ENCODE results near the gene SETD5. TPM values are rescaled to one million over a fixed set of nuclear protein-coding genes. Genes with fewer than 3 reads are reported as not detected.

SETD5 gene
- total and polyA plus RNA-seq, 12 donors, result 35.3 to 135 (median 84.6) TPM

DNA sequence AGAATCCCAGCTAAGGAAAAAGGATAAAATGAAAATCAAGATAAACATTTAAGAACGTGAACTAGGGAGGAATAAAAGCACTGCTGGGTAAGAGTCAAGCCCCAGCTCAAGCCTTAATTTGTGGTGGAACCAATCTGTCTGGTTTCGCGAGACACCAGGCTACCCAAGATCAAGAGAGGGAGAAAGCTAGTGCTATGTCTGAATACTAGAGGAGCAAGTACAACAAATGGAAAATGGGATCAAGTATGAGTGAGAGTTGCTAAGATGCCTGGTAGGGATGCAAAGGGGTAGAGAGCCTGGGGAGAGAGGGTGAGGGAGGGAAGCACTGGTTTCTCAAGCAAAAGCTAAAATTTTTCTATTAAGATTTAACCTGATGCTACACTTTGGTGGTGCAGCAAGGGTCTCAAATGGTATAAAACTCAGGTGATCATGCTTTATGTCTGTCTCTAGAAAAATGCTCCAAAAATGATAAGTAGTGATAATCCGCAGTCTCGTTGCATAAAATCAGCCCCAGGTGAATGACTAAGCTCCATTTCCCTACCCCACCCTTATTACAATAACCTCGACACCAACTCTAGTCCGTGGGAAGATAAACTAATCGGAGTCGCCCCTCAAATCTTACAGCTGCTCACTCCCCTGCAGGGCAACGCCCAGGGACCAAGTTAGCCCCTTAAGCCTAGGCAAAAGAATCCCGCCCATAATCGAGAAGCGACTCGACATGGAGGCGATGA, 1.7 kb upstream of the SETD5 start:
- Histone ChIP-seq H3K9me3 (replicated peaks in 1 of 3) (no peaks in the 10 kb centered on the region), H3K27me3 (no peaks in the 10 kb centered on the region), H3K36me3 (replicated peaks in 1 of 2) (peaks cover 0 to 17% of the 10 kb centered on the region in 2 donors), H3K27ac (peak overlapping the region; percentile 89 to 99 (median 97)), H3K4me3 (peak overlapping the region; percentile 38 to 97 (median 68)), H3K4me1 (replicated peaks in 1 of 2) (peaks cover 17 to 67% of the 10 kb centered on the region in 2 donors)
- intact Hi-C loops (cut with DNase I), result no loop called here
- no peak for DNase-seq
- WGBS, 4 donors, result 7 to 11% (median 10%) methylated on average over 12 to 15 of the region's 15 CpGs
- TF ChIP-seq, protein P1, sequence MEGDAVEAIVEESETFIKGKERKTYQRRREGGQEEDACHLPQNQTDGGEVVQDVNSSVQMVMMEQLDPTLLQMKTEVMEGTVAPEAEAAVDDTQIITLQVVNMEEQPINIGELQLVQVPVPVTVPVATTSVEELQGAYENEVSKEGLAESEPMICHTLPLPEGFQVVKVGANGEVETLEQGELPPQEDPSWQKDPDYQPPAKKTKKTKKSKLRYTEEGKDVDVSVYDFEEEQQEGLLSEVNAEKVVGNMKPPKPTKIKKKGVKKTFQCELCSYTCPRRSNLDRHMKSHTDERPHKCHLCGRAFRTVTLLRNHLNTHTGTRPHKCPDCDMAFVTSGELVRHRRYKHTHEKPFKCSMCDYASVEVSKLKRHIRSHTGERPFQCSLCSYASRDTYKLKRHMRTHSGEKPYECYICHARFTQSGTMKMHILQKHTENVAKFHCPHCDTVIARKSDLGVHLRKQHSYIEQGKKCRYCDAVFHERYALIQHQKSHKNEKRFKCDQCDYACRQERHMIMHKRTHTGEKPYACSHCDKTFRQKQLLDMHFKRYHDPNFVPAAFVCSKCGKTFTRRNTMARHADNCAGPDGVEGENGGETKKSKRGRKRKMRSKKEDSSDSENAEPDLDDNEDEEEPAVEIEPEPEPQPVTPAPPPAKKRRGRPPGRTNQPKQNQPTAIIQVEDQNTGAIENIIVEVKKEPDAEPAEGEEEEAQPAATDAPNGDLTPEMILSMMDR (IDR thresholded peaks at IDR 0.05), result no peak
- no peak for TF ChIP-seq POLR2A (IDR thresholded peaks at IDR 0.05)

DNA sequence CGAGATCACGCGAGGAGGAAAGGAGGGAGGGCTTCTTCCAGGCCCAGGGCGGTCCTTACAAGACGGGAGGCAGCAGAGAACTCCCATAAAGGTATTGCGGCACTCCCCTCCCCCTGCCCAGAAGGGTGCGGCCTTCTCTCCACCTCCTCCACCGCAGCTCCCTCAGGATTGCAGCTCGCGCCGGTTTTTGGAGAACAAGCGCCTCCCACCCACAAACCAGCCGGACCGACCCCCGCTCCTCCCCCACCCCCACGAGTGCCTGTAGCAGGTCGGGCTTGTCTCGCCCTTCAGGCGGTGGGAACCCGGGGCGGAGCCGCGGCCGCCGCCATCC, 1.1 kb upstream of the SETD5 start:
- 0 to 3% (median 0%) methylated on average over 3 to 25 of the region's 25 CpGs for WGBS, 4 donors
- intact Hi-C loops (cut with DNase I), result no loop called here
- Histone ChIP-seq H3K9me3 (replicated peaks in 1 of 3) (no peaks in the 10 kb centered on the region), H3K27me3 (no peaks in the 10 kb centered on the region), H3K36me3 (replicated peaks in 1 of 2) (peaks cover 0 to 12% of the 10 kb centered on the region in 2 donors), H3K27ac (peak overlapping the region; percentile 89 to 99 (median 97)), H3K4me1 (replicated peaks in 1 of 2) (peaks cover 22 to 68% of the 10 kb centered on the region in 2 donors), H3K4me3 (peak overlapping the region; percentile 38 to 97 (median 68))
- TF ChIP-seq, protein P1 (IDR thresholded peaks at IDR 0.05), result no peak
- TF ChIP-seq POLR2A (IDR thresholded peaks at IDR 0.05), result peak in 1 of 2 donors; percentile 23
- DNase-seq, result peak in 6 of 7 donors; percentile 87 to 93 (median 88)

DNA sequence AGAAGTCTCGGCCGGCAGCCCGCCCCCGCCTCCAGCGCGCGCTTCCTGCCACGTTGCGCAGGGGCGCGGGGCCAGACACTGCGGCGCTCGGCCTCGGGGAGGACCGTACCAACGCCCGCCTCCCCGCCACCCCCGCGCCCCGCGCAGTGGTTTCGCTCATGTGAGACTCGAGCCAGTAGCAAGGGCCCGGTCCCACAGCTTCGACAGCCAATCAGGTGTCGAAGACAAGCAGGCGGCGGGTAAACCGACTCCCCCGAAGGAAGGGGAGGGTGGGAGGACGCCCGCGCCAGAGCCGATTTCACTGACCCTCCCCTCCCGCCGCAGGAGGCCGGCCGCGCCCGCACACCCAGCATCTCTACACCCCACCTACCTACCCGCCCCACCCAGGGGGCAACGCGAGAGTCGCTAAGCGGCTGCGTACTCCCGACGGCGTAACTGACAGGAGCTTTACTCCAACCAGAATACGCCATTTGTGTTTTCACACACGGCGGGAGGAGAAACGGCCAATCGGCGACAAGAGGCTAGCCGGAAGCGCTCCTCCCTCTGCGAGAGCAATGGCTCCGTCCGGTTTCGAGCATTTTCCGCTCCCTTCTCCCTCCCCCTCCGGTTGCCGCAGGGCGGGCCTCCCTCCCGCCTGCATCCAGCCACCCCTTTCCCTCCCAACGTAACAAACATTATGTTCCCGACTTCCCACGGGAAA, 633 bp upstream of the SETD5 start:
- H3K4me3 ChIP-seq, result peak overlapping the region; percentile 38 to 97 (median 68)
- peaks cover 28 to 68% of the 10 kb centered on the region in 2 donors for H3K4me1 ChIP-seq (replicated peaks in 1 of 2)
- peaks cover 0 to 8% of the 10 kb centered on the region in 2 donors for H3K36me3 ChIP-seq (replicated peaks in 1 of 2)
- whole genome bisulfite sequencing, 4 donors, result 0% methylated on average over 7 to 71 of the region's 71 CpGs
- peak in 1 of 2 donors; percentile 46 for TF ChIP-seq POLR2A (IDR thresholded peaks at IDR 0.05)
- TF ChIP-seq, protein P1 (IDR thresholded peaks at IDR 0.05), result no peak
- H3K27ac ChIP-seq, result peak overlapping the region; percentile 89 to 99 (median 97)
- intact Hi-C loops (cut with DNase I), result no loop called here
- DNase-seq, result peak; percentile 98 to 99 (median 99)
- no peaks in the 10 kb centered on the region for H3K27me3 ChIP-seq
- H3K9me3 ChIP-seq (replicated peaks in 1 of 3), result no peaks in the 10 kb centered on the region

DNA sequence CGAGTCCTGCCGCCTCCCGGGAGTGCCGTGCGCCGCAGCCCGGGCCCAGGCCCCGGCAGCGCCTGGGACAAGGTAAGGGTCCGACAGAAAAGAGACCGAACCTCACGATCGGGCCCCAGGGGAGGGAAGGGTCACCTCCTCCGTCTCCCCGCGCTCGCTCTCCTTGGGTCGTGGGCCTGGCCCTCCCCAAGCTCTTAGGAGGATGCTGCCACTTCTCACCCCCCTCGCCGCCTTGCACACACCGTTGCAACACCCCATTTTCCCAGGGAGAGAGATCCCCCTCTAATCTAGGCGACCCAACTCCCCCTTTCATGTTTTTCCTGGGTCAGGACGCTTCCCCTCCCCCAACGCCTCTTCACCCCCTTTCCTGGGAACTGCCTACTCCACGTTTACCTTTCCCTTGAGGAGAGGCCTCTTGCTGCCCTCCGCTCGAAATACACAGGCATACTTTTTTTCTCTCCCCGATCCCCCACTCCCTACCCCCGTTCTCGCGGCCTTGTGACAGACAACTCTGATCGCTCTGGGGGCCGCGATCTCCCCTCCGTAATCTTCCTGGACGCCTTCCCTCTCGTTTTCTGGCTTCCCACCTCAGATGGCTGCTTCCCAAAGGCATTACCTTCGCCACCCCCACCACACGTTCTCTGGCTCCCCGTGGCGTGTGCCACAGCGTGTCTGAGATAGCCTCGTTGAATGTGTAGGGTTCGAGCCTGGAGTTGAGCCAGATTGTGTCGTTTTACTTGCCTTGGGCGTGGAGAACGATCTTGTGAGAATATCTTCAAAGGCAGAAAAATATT, 688 bp downstream of the SETD5 start:
- Histone ChIP-seq H3K27me3 (no peaks in the 10 kb centered on the region), H3K27ac (peak overlapping the region; percentile 89 to 99 (median 97)), H3K36me3 (replicated peaks in 1 of 2) (peaks cover 0 to 7% of the 10 kb centered on the region in 2 donors), H3K4me3 (peak overlapping the region; percentile 31 to 97 (median 86)), H3K4me1 (replicated peaks in 1 of 2) (peaks cover 34 to 68% of the 10 kb centered on the region in 2 donors), H3K9me3 (replicated peaks in 1 of 3) (no peaks in the 10 kb centered on the region)
- TF ChIP-seq POLR2A (IDR thresholded peaks at IDR 0.05), result no peak
- TF ChIP-seq, protein P1 (IDR thresholded peaks at IDR 0.05), result no peak
- peak; percentile 57 to 79 (median 65) for DNase-seq
- WGBS, 4 donors, result 0 to 1% (median 0%) methylated on average over 25 to 47 of the region's 47 CpGs
- intact Hi-C loops (cut with DNase I), result no loop called here
